DOHH2 (cell line): ENCODE results near the gene ID2.

Experiments used
- EZH2phosphoT487 ChIP-seq: fragments of 200-600 bp; sonication (generic); IDR thresholded peaks from 2 replicates; pipeline ENCODE4 v1.6.1; 2017; ENCODE audit warnings: borderline replicate concordance, mild to moderate bottlenecking, antibody characterized with exemption, low read length, moderate library complexity, mixed read lengths
- TF ChIP-seq, protein P1 (sequence below): fragments of 200-600 bp; sonication (generic); IDR thresholded peaks from one replicate; pipeline ENCODE4 v1.5.1; 2014; ENCODE audit warnings: antibody characterized with exemption, mild to moderate bottlenecking, low read depth, low read length; ENCODE audit not compliant: poor library complexity, severe bottlenecking

DNA sequence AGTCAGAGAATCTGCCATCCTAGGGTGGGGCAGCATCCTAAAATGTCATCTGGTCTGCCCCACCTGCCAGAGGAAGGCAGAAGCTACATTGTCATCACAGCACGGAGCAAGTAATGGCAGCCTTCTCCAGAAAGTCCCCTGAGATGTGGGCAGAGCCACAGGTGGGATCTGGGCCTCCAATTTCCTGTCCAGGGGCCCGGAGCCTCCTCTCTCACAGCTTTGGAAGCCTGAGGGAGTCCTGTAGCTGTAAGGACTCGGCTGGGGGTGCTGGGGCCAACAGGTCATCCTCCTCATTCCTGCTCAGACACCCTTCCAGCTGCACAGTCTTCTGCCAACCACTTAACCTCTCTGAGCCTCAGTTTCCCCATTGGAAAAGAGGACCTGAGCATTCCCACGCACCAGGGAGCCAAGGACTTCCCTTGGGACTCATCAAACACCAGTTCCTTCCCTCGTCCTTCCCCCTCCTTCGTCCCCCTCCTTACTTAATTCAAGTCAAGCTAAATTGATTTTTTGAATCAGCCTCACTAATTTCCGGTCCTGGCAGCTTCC, 48.6 kb upstream of the ID2 start:
- TF ChIP-seq, protein P1, sequence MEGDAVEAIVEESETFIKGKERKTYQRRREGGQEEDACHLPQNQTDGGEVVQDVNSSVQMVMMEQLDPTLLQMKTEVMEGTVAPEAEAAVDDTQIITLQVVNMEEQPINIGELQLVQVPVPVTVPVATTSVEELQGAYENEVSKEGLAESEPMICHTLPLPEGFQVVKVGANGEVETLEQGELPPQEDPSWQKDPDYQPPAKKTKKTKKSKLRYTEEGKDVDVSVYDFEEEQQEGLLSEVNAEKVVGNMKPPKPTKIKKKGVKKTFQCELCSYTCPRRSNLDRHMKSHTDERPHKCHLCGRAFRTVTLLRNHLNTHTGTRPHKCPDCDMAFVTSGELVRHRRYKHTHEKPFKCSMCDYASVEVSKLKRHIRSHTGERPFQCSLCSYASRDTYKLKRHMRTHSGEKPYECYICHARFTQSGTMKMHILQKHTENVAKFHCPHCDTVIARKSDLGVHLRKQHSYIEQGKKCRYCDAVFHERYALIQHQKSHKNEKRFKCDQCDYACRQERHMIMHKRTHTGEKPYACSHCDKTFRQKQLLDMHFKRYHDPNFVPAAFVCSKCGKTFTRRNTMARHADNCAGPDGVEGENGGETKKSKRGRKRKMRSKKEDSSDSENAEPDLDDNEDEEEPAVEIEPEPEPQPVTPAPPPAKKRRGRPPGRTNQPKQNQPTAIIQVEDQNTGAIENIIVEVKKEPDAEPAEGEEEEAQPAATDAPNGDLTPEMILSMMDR = no peak
- no peak for TF ChIP-seq EZH2phosphoT487
